A549 (cell line): Measurements from ENCODE around the gene ANXA10. TPM values are rescaled to one million over a fixed set of nuclear protein-coding genes. Genes with fewer than 3 reads are reported as not detected.
"Not testable (repeated sequence)": the region's sequence is repeated elsewhere in the genome, so short reads cannot be mapped to it uniquely, and the experiment has no call there.

Experiments
- ATAC-seq, 2 experiments: fragments of 200-7000 bp in 1 of 2; fragments of >200 bp in 1 of 2; cut with Nextera tagmentation in 1 of 2; cut with Tn5 transposase in 1 of 2; 3 replicates each; pipeline versions ENCODE4 v1.8.0 to v1.9.1; 2018 to 2020; ENCODE audit warnings: mild to moderate bottlenecking in 1 of 2, moderate library complexity in 1 of 2
- CTCF ChIA-PET: fragments of 300-600 bp; sonication (Branson Sonifier 250); formaldehyde crosslinking; extraction: SDS; loops from one replicate; lab custom pipeline; 2021; ENCODE audit warnings: antibody characterized with exemption, inconsistent platforms; lab: Yijun Ruan, JAX
- POLR2A ChIA-PET: fragments of 350-600 bp; formaldehyde crosslinking; extraction: SDS; loops from one replicate; lab custom pipeline; 2021; ENCODE audit warnings: antibody characterized with exemption, inconsistent platforms; lab: Yijun Ruan, JAX
- DNase-seq, 2 experiments: peaks; one replicate each; pipeline versions ENCODE4 v3.0.0 to v3.0.0-alpha.2; 2011 to 2016; ENCODE audit warnings: low read depth in 1 of 2, low spot score in 1 of 2
- FAIRE-seq: peaks from 2 replicates; lab custom pipeline; 2011; peaks lifted over from hg19 to GRCh38; lab: Jason Lieb, UNC
- H3K27ac ChIP-seq, 2 experiments: fragments of >200 bp; sonication (Bioruptor Twin); formaldehyde crosslinking; 3 replicates each; pipeline ENCODE4 v1.5.1; 2016 to 2017
- H3K4me1 ChIP-seq: fragments of >200 bp; sonication (Bioruptor Twin); formaldehyde crosslinking; 3 replicates; pipeline ENCODE4 v1.6.1; 2016
- H3K4me2 ChIP-seq: fragments of >200 bp; sonication (Bioruptor Twin); formaldehyde crosslinking; 3 replicates; pipeline ENCODE4 v1.6.1; 2016
- H3K4me3 ChIP-seq: fragments of >200 bp; sonication (Bioruptor Twin); formaldehyde crosslinking; 3 replicates; pipeline ENCODE4 v1.5.1; 2016
- H3K9me3 ChIP-seq: fragments of >200 bp; sonication (Bioruptor Twin); formaldehyde crosslinking; 3 replicates; pipeline ENCODE4 v1.6.1; 2016
- BCL3 ChIP-seq: fragments of >200 bp; sonication (Bioruptor Twin); formaldehyde crosslinking; IDR thresholded peaks from 3 replicates; pipeline ENCODE4 v1.6.1; 2016
- BHLHE40 ChIP-seq: IDR thresholded peaks from 2 replicates; pipeline ENCODE4 v1.6.1; 2012; ENCODE audit warnings: low read depth, low read length, inconsistent platforms
- CBX2 ChIP-seq: fragments of 200-600 bp; sonication (generic); IDR thresholded peaks from 2 replicates; pipeline ENCODE4 v1.6.1; 2016; ENCODE audit warnings: low read depth, mild to moderate bottlenecking, borderline replicate concordance
- CBX8 ChIP-seq: fragments of 200-600 bp; sonication (generic); IDR thresholded peaks from 2 replicates; pipeline ENCODE4 v1.6.1; 2016
- CEBPB ChIP-seq, 2 experiments: fragments of >200 bp in 1 of 2; sonication (Bioruptor Twin) in 1 of 2; formaldehyde crosslinking in 1 of 2; IDR thresholded peaks; 2 replicates each; pipeline ENCODE4 v1.6.1; 2012 to 2016
- EHMT2 ChIP-seq: fragments of 200-600 bp; sonication (generic); IDR thresholded peaks from 2 replicates; pipeline ENCODE4 v1.6.1; 2016; ENCODE audit warnings: antibody characterized with exemption, low read depth, mild to moderate bottlenecking, moderate library complexity
- EP300 ChIP-seq, 2 experiments: fragments of >200 bp; sonication (Bioruptor Twin); formaldehyde crosslinking; IDR thresholded peaks; 2 replicates in 1 of 2; 3 replicates in 1 of 2; pipeline ENCODE4 v1.6.1; 2016 to 2017
- FOSL2 ChIP-seq, 2 experiments: fragments of 450-650 bp in 1 of 2; fragments of >200 bp in 1 of 2; sonication (Bioruptor Twin) in 1 of 2; formaldehyde crosslinking; IDR thresholded peaks; 2 replicates each; pipeline versions ENCODE4 v1.5.0 to v1.6.1; 2016 to 2020; ENCODE audit warnings: mild to moderate bottlenecking in 1 of 2, moderate library complexity in 1 of 2
- HDAC2 ChIP-seq: fragments of 200-600 bp; sonication (generic); IDR thresholded peaks from 2 replicates; pipeline ENCODE4 v1.6.1; 2016
- HOXB13 ChIP-seq: fragments of 250-450 bp; sonication (Bioruptor Pico); IDR thresholded peaks from 2 replicates; pipeline ENCODE4 v1.5.0; 2020; ENCODE audit warnings: low read depth, mild to moderate bottlenecking, moderate library complexity
- MAFK ChIP-seq: fragments of 450-650 bp; IDR thresholded peaks from 2 replicates; pipeline ENCODE4 v1.6.1; 2014; ENCODE audit not compliant: partially characterized antibody
- MYC ChIP-seq: IDR thresholded peaks from 2 replicates; pipeline ENCODE4 v1.6.1; 2012; ENCODE audit warnings: mild to moderate bottlenecking, inconsistent platforms, low read length, improper control_type of control experiment, borderline replicate concordance
- NFE2L2 ChIP-seq: fragments of 150-350 bp; conservative IDR thresholded peaks from 2 replicates; pipeline ENCODE4 v1.6.1; 2014; ENCODE audit warnings: low read length
- NPAS2 ChIP-seq: fragments of 250-450 bp; sonication (Bioruptor Pico); IDR thresholded peaks from 2 replicates; pipeline ENCODE4 v1.8.0; 2022; ENCODE audit warnings: mild to moderate bottlenecking, moderate library complexity, borderline replicate concordance
- ZNF302 ChIP-seq: fragments of 250-450 bp; sonication (Bioruptor Pico); IDR thresholded peaks from 2 replicates; pipeline ENCODE4 v1.9.0; 2021; ENCODE audit warnings: inconsistent platforms, mild to moderate bottlenecking, moderate library complexity
- WGBS: methylation state at CpG from one replicate; pipeline ENCODE4 v1.1.6; 2017; ENCODE audit errors: missing lambda C conversion rate; 5-methylcytosine and 5-hydroxymethylcytosine counted together
- polyA plus RNA-seq, 4 experiments: library from polyadenylated mRNA; depleted of rRNA in 3 of 4; stranded (reverse); fragments of >200 nt; fragmentation: RNase III in 1 of 4; extraction: RNeasy Plus Mini Kit Qiagen cat#74134 plus additional on column Dnase treatment in 1 of 4; gene quantifications; 2 replicates in 3 of 4; 3 replicates in 1 of 4; pipeline ENCODE4 v1.2.3, GENCODE V29; 2011 to 2017

Gene ANXA10
- polyA plus RNA-seq, 2 of the 4 experiments (the other 2 are of a cell fraction) = 1.7 to 4.0 TPM

- ChIA-PET CTCF (no interaction called here), POLR2A (no interaction called here)
- Histone ChIP-seq H3K4me3 (no peak overlapping the region), H3K4me1 (peaks cover 40% of the 10 kb centered on the region), H3K27ac (peak overlapping the region; percentile 19 to 74; a peak in 4 of 6 replicates), H3K9me3 (peaks cover 8% of the 10 kb centered on the region; the same call in 2 of the 3 replicates), H3K4me2 (0 out of 3 replicates have a peak overlapping the region, but pooled peaks have one; percentile 35)
- TF ChIP-seq CBX8 (no peak), ZNF302 (CRISPR knock-in tag) (no peak), FOSL2 (IDR thresholded peaks at IDR 0.05) (no peak), FOSL2 (CRISPR knock-in tag; IDR thresholded peaks at IDR 0.05) (no peak)
- 89% methylated on average over 3 of the region's 3 CpGs for WGBS
- ATAC-seq (no peak), FAIRE-seq (no peak), DNase-seq (no peak)
Observed at GRCh38 chr4:168099195-168099594, 6.9 kb downstream of the ANXA10 start.

- no peak for FAIRE-seq
- WGBS = 94% methylated on average over 1 of the region's 1 CpG
- CTCF ChIA-PET = no interaction called here
Observed at GRCh38 chr4:168101026-168101425, 8.7 kb downstream of the ANXA10 start.

GRCh38 chr4:168102403-168102802 lies 10.1 kb downstream of the ANXA10 start:
- no peak overlapping the region for H3K4me2 ChIP-seq
- no peak for FAIRE-seq
- ChIA-PET CTCF (no interaction called here), POLR2A (no interaction called here)
- peak; percentile 80 for TF ChIP-seq MAFK
- TF ChIP-seq NFE2L2 = peak; percentile 80
- no peak for TF ChIP-seq NPAS2
- H3K9me3 ChIP-seq = peaks cover 8% of the 10 kb centered on the region; the same call in 2 of the 3 replicates
- no peak for ATAC-seq
- peaks cover 20% of the 10 kb centered on the region for H3K4me1 ChIP-seq
- no peak for DNase-seq
- no peak overlapping the region for H3K4me3 ChIP-seq
- H3K27ac ChIP-seq = no peak overlapping the region
- 84% methylated on average over 3 of the region's 3 CpGs for WGBS

More at GRCh38 chr4:168101026-168101425, 8.7 kb downstream of the ANXA10 start:
- Histone ChIP-seq H3K27ac (0 out of 6 replicates have a peak overlapping the region, but pooled peaks of 1 of the 2 experiments have one; percentile 21), H3K9me3 (peaks cover 8% of the 10 kb centered on the region; the same call in 2 of the 3 replicates), H3K4me2 (no peak overlapping the region), H3K4me3 (no peak overlapping the region), H3K4me1 (peaks cover 31% of the 10 kb centered on the region)
- TF ChIP-seq EP300 (IDR thresholded peaks at IDR 0.05) = no peak
- TF ChIP-seq EHMT2 = no peak
- no peak for TF ChIP-seq BCL3
- TF ChIP-seq CBX2 = no peak
- TF ChIP-seq BHLHE40 = no peak
- POLR2A ChIA-PET = no interaction called here
- DNase-seq (no peak), ATAC-seq (no peak)

- CTCF ChIA-PET = no interaction called here
Observed at GRCh38 chr4:168109527-168109926, 17.2 kb downstream of the ANXA10 start.

GRCh38 chr4:168113059-168113458 lies 20.7 kb downstream of the ANXA10 start:
- CTCF ChIA-PET, POLR2A ChIA-PET, H3K4me3 ChIP-seq, H3K27ac ChIP-seq, ATAC-seq, H3K4me2 ChIP-seq, H3K4me1 ChIP-seq, H3K9me3 ChIP-seq, FAIRE-seq, DNase-seq: not testable (repeated sequence)
- 29% methylated on average over 1 of the region's 1 CpG for WGBS

More at GRCh38 chr4:168109527-168109926, 17.2 kb downstream of the ANXA10 start:
- Histone ChIP-seq H3K9me3 (no peaks in the 10 kb centered on the region), H3K4me3 (no peak overlapping the region), H3K27ac (no peak overlapping the region), H3K4me2 (no peak overlapping the region), H3K4me1 (no peaks in the 10 kb centered on the region)
- TF ChIP-seq MAFK (peak; percentile 84), HDAC2 (no peak), CEBPB (IDR thresholded peaks at IDR 0.05) (no peak), MYC (no peak), HOXB13 (no peak)
- DNase-seq (no peak), FAIRE-seq (no peak), ATAC-seq (no peak)
- POLR2A ChIA-PET = no interaction called here
